Thyroid gland (tissue), 4 donors: Measurements from ENCODE around the gene ZNF48. TPM values are rescaled to one million over a fixed set of nuclear protein-coding genes. Genes with fewer than 3 reads are reported as not detected.
A peak's percentile ranks its signal among the peaks of the same experiment; 100 is the strongest.

Experiments used
- DNase-seq, 2 donors: peaks; one replicate each; pipeline ENCODE4 v3.0.0-alpha.2; 2019
- H3K27ac ChIP-seq, 3 donors: fragments of 200-600 bp; sonication (generic); 1 replicate in 2 of 3; 2 replicates in 1 of 3; pipeline ENCODE4 v1.5.1; 2016 to 2019; ENCODE audit warnings: mild to moderate bottlenecking in 1 of 3, moderate library complexity in 1 of 3
- H3K27me3 ChIP-seq: fragments of 200-600 bp; sonication (generic); one replicate; pipeline ENCODE4 v1.5.1; 2019
- H3K36me3 ChIP-seq, 2 donors: fragments of 200-600 bp; sonication (generic); one replicate each; pipeline ENCODE4 v1.5.1; 2016 to 2019
- H3K4me1 ChIP-seq, 2 donors: fragments of 200-600 bp; sonication (generic); one replicate each; pipeline ENCODE4 v1.5.1; 2017 to 2019
- H3K4me3 ChIP-seq, 3 donors: fragments of 200-600 bp; sonication (generic); replicated peaks in 1 of 3; 1 replicate in 2 of 3; 2 replicates in 1 of 3; pipeline ENCODE4 v1.5.1; 2016; ENCODE audit warnings: mild to moderate bottlenecking in 1 of 3
- H3K9me3 ChIP-seq: fragments of 200-600 bp; sonication (generic); one replicate; pipeline ENCODE4 v1.5.1; 2017
- CTCF ChIP-seq, 6 experiments: fragments of 200-600 bp in 3 of 6; fragments of 450-650 bp in 3 of 6; sonication (generic) in 3 of 6; IDR thresholded peaks; one replicate each; pipeline ENCODE4 v1.5.1; 2016 to 2019; ENCODE audit warnings: antibody characterized with exemption in 6 of 6, mild to moderate bottlenecking in 2 of 6, inconsistent platforms in 1 of 6, moderate library complexity in 1 of 6
- POLR2A ChIP-seq, 2 donors: fragments of 450-650 bp; IDR thresholded peaks; one replicate each; pipeline ENCODE4 v1.6.1; 2017; ENCODE audit warnings: antibody characterized with exemption in 2 of 2, mild to moderate bottlenecking in 2 of 2, moderate library complexity in 1 of 2
- WGBS, 2 donors: methylation state at CpG; one replicate each; pipeline ENCODE4 v1.1.5; 2017; 5-methylcytosine and 5-hydroxymethylcytosine counted together
- intact Hi-C: fragments of 100-400 bp; cut with DNase I; formaldehyde crosslinking; loops from one replicate; pipeline ENCODE4 v1.15.1; 2023
- total RNA-seq, 4 donors: library from RNA; depleted of rRNA; stranded (reverse); fragments of >200 nt; gene quantifications; one replicate each; pipeline ENCODE4 v1.2.3, GENCODE V29; 2016

ZNF48 gene
- total RNA-seq, 4 donors from 2014 or later, result 8.5 to 12.2 (median 9.4) TPM

DNA sequence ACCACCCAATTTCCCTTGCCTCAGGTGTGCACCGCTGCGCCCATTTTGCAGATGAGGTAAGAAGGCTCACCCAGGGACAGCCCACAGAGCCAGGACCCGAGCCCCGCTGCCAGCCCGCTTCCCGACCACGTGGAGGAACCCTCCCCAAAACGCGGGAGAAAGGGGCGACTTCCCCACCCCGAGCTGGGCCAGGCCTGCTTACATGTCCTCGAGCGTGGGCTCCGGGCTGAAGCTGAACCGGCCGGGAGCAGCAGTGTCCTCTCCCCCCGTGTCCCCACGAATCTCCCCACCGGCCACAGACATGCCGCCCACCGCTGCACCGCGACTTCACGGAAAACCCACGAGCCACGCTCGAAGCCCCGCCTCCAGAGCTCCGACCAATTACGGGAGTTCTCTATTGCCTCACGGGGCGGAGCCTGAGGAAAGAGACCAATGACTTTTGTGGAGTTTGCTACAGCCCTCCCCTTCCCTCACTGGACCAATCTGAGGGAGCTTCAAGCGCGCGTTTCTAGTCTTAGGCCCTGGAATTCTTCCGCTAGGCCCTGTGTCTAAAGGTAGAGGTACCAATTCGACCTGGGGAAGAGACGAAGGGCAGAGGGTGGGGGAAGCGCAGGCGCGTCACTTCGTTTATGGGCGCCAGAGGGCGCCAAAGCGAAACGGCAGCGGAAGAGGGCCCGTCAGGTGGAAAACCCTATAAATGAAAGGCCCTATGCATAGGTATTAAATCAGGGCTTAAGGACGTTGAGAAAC is 34.6 kb downstream of the ZNF48 start, which contains the start of gene DCTPP1:
Gene DCTPP1, minus strand, starts transcription at position 353 of the 750 bp plus-strand sequence. Its CDS starts 50 bp downstream, at position 303.
- intact Hi-C loops, result loop anchor here (10.0 kb wide), 1 partner anchor 345 kb away; no protein-coding TSS in a partner anchor
- peak; percentile 98 to 99 for DNase-seq
- peak within 1 kb of the TSS; percentile 27 to 76 (median 69) for H3K27ac ChIP-seq
- no peaks in the 10 kb centered on the region for H3K36me3 ChIP-seq
- peaks cover 10 to 22% of the 10 kb centered on the region in 2 donors for H3K4me1 ChIP-seq
- TF ChIP-seq CTCF (IDR thresholded peaks at IDR 0.05), result peak in 5 of 6 experiments; percentile 18 to 91 (median 81)
- TF ChIP-seq POLR2A (IDR thresholded peaks at IDR 0.05), result peak in 1 of 2 donors; percentile 59
- H3K9me3 ChIP-seq, result no peaks in the 10 kb centered on the region
- peak within 1 kb of the TSS; percentile 19 to 68 (median 24) for H3K4me3 ChIP-seq
- WGBS, 2 donors, result 1 to 2% methylated on average over 28 to 29 of the region's 49 CpGs
- no peaks in the 10 kb centered on the region for H3K27me3 ChIP-seq

DNA sequence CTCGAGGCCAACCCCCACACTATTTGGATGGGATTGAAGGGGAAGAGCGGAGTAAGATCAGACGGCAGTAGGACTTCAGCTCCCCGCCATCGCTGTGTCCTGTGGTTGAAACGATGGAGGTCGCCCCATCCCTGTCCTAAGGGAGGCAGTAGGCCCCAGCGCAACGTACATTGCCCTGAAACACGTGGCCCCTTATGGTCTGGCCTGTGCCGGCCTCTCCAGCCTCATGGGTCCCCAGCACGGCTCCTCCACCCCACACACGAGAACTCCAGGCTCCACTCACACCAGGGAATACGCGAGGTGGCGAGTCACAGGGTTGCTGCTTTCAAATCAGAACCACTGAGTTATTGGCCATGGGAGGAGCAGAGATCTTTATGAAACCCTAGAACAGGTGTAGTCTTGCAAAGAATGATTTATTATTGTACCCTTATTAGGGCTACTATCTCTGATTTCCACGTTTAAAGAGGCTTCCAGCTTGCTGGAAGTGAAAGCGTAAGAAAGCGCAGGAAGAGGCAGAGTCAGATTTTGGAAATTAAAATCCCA is 35.3 kb downstream of the ZNF48 start:
- H3K36me3 ChIP-seq, result no peaks in the 10 kb centered on the region
- TF ChIP-seq CTCF (IDR thresholded peaks at IDR 0.05), result no peak
- TF ChIP-seq POLR2A (IDR thresholded peaks at IDR 0.05), result no peak
- intact Hi-C loops, result no loop called here
- no peak overlapping the region for H3K4me3 ChIP-seq
- no peaks in the 10 kb centered on the region for H3K27me3 ChIP-seq
- 57 to 58% methylated on average over 17 to 19 of the region's 19 CpGs for WGBS, 2 donors
- no peaks in the 10 kb centered on the region for H3K9me3 ChIP-seq
- H3K27ac ChIP-seq, result peak overlapping the region; percentile 27 to 76 (median 69)
- peaks cover 10 to 18% of the 10 kb centered on the region in 2 donors for H3K4me1 ChIP-seq
- DNase-seq, result no peak

- Histone ChIP-seq H3K27me3 (no peaks in the 10 kb centered on the region), H3K36me3 (no peaks in the 10 kb centered on the region), H3K4me1 (peaks cover 4 to 5% of the 10 kb centered on the region in 2 donors), H3K27ac (no peak overlapping the region), H3K4me3 (no peak overlapping the region), H3K9me3 (no peaks in the 10 kb centered on the region)
- TF ChIP-seq CTCF (IDR thresholded peaks at IDR 0.05) (no peak), POLR2A (IDR thresholded peaks at IDR 0.05) (no peak)
- DNase-seq, result no peak
- WGBS, 2 donors, result 74 to 75% methylated on average over 4 of the region's 4 CpGs
- intact Hi-C loops, result loop anchor here (5.0 kb wide), 1 partner anchor 77 kb away; no protein-coding TSS in a partner anchor
Observed at GRCh38 chr16:30434852-30435251, 39.6 kb downstream of the ZNF48 start.

DNA sequence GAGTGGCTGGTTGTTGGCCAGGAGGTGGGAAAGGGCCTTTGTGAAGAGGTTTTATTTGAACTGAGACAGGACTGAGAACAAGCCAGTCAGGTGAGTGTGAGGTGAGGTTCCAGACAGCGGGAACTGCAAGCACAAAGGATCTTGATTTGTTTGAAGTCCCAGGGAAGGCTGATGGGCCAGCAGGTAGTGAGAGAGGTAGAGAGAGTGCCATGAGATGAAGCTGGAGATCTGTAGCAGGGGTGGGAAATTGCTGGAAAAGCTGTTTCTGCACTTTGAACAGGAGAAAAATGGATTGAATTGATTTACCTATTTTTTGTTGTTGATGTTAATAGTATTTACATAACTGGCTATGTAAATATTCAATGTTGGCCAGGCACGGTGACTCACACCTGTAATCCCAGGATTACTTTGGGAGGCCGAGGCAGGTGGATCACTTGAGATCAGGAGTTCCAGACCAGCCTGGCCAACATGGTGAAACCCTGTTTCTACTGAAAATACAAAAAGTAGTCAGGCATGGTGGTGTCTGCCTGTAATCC is 42.4 kb downstream of the ZNF48 start:
- H3K27ac ChIP-seq, result no peak overlapping the region
- H3K36me3 ChIP-seq, result peaks cover 0 to under 1% of the 10 kb centered on the region in 2 donors
- no peaks in the 10 kb centered on the region for H3K9me3 ChIP-seq
- WGBS, 2 donors, result 47 to 48% methylated on average over 3 of the region's 3 CpGs
- DNase-seq, result peak in 1 of 2 donors; percentile 17
- TF ChIP-seq POLR2A (IDR thresholded peaks at IDR 0.05), result no peak
- no peak for TF ChIP-seq CTCF (IDR thresholded peaks at IDR 0.05)
- intact Hi-C loops, result loop anchor here (5.0 kb wide), 1 partner anchor 75 kb away; no protein-coding TSS in a partner anchor
- no peaks in the 10 kb centered on the region for H3K4me1 ChIP-seq
- H3K4me3 ChIP-seq, result no peak overlapping the region
- no peaks in the 10 kb centered on the region for H3K27me3 ChIP-seq
